LoVo (cell line): Measurements from ENCODE around the gene MAP1A.
A peak's percentile ranks its signal among the peaks of the same experiment; 100 is the strongest.

Source experiments
- DNase-seq: peaks from one replicate; pipeline ENCODE4 v3.0.0-alpha.2; 2016; ENCODE audit warnings: low spot score

The MAP1A gene

DNA sequence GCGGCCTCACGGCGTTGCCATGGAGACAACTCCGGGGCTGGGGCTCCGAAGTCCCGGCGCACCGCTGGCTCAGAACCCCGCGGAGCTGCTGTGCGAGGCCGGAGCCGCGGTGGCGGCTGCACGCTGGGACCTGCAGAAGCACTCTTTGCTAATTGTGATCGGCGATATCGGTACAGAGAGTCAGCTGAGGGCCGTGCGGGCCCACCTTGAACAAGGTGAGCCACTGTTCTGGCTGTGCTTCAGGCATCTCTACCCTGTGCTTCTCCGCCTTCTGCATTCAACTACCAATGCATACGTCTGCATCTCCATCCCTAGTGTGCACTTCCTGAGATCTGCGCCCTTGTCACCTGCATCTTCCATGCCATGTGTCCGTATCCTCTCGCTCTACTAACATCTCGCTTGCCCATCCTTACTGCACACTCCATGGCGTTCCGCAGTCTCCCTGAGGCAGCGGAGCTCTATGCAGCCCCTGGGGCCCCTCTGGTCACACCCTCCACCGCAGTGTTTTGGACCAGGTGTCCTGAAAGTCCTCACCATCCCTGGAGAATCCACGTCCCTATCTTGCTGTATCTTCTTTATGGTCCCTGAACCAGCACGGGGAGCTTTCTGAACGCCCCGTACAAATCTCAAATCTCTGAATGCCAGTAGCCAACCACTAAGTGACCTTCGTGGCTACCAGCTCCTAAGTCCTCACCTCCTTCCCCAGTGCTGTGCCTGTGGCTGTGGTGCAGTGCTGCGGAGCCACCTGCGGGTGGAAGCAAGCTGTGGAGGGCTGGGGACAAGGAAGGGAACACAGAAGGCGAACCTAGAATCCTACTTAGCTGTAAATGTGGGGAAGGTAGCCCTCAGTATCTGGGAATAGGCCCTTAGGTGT, 6.2 kb upstream of the MAP1A start:
- peak; percentile 32 for DNase-seq

- DNase-seq = no peak
Observed at GRCh38 chr15:43513550-43513949, 3.9 kb upstream of the MAP1A start.

- no peak for DNase-seq
Observed at GRCh38 chr15:43514241-43515057, 3.0 kb upstream of the MAP1A start.

GRCh38 chr15:43515741-43516140, 1.7 kb upstream of the MAP1A start:
- no peak for DNase-seq

DNA sequence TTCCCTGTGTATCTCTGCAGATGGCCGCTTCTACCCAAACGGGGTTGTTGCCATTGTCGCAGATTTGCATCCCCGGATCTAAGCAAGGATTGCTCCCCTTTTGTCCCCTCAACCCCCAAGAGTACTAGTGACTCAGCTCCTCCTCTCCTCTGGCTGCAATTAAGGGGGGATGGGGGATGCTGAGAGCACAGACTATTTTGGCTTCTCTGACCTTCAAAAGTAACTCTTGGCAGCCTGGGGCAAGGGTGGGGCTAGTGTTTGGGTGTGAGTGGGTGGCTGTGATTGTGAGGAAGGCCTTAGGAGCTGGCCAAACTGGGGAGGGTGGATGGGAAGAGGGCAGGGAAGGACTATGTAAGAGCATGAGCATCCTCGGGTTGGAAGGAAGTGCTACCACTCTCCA, 1.2 kb upstream of the MAP1A start:
- DNase-seq = no peak

GRCh38 chr15:43516801-43517353, 531 bp upstream of the MAP1A start:
- DNase-seq = no peak

DNA sequence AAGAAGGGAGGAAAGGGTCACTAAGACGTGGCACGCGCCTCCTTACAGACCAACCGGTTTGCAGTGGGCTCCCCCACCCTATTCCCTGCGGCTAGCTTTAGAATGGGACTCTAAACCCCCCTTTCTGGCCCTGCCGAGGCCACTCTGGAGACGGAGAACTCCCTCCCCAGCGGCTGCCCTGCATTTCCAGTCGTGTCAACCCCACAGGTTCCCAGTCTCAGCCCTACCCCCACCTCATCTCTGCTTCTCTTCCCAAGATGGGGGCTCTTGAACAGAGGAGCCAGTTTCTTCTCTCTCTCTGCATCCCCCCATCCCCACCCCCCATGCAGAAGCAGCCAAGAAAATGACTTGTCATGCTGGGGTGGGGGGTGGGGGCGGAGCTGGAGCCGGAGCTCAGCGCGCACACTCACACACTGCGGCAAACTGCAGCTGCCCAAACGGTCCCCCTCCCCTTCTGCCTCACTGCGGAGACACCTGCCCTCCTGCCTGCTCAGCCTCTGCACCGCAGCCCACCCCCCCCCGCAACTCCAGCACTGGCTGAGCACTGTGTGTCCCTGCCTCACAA, 871 bp downstream of the MAP1A start:
- DNase-seq = no peak

DNA sequence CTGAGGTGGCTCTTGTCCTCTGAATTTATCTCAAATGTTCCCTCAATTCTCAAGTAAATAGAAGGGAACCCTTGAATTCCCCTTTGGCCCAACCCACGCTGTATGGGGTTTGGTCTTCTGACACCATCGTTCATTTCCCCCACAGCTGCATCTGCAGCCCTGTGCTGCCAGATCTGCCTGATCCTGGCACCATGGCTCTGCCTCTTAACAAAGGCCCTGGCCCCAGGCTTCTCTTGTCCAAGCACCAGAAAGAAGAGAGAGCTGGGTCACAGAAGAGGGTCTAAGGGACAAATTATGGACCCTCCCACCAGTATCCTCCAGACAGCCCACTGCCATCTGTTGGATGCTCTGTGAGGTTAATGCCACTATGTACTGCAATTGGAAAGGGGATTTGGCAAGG, 1.8 kb downstream of the MAP1A start:
- no peak for DNase-seq

GRCh38 chr15:43520138-43520537, 2.7 kb downstream of the MAP1A start:
- DNase-seq = no peak

DNA sequence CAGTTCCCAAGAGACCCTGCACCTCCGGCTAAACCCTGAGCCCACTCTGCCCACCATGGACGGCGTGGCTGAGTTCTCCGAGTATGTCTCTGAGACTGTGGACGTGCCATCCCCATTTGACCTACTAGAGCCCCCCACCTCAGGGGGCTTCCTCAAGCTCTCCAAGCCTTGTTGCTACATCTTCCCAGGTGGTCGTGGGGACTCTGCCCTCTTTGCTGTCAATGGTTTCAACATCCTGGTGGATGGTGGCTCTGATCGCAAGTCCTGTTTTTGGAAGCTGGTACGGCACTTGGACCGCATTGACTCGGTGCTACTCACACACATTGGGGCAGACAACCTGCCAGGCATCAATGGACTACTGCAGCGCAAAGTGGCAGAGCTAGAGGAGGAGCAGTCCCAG, 4.0 kb downstream of the MAP1A start:
- no peak for DNase-seq

DNA sequence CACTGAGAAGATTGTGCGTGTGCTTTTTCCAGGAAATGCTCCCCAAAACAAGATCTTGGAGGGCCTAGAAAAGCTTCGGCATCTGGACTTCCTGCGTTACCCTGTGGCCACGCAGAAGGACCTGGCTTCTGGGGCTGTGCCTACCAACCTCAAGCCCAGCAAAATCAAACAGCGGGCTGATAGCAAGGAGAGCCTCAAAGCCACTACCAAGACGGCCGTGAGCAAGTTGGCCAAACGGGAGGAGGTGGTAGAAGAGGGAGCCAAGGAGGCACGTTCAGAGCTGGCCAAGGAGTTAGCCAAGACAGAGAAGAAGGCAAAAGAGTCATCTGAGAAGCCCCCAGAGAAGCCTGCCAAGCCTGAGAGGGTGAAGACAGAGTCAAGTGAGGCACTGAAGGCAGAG, 4.8 kb downstream of the MAP1A start:
- DNase-seq = no peak

- DNase-seq = no peak
Observed at GRCh38 chr15:43523646-43524045, 6.2 kb downstream of the MAP1A start.

DNA sequence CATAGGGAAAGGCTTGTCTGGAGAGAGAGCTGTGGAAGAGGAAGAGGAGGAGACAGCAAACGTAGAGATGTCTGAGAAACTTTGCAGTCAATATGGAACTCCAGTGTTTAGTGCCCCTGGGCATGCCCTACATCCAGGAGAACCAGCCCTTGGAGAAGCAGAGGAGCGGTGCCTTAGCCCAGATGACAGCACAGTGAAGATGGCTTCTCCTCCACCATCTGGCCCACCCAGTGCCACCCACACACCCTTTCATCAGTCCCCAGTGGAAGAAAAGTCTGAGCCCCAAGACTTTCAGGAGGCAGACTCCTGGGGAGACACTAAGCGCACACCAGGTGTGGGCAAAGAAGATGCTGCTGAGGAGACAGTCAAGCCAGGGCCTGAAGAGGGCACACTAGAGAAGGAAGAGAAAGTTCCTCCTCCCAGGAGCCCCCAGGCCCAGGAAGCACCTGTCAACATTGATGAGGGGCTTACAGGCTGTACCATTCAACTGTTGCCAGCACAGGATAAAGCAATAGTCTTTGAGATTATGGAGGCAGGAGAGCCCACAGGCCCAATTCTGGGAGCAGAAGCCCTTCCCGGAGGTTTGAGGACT, 6.9 kb downstream of the MAP1A start:
- no peak for DNase-seq

GRCh38 chr15:43525131-43525530, 7.7 kb downstream of the MAP1A start:
- no peak for DNase-seq

GRCh38 chr15:43526261-43526930, 9.0 kb downstream of the MAP1A start:
- DNase-seq = no peak

DNA sequence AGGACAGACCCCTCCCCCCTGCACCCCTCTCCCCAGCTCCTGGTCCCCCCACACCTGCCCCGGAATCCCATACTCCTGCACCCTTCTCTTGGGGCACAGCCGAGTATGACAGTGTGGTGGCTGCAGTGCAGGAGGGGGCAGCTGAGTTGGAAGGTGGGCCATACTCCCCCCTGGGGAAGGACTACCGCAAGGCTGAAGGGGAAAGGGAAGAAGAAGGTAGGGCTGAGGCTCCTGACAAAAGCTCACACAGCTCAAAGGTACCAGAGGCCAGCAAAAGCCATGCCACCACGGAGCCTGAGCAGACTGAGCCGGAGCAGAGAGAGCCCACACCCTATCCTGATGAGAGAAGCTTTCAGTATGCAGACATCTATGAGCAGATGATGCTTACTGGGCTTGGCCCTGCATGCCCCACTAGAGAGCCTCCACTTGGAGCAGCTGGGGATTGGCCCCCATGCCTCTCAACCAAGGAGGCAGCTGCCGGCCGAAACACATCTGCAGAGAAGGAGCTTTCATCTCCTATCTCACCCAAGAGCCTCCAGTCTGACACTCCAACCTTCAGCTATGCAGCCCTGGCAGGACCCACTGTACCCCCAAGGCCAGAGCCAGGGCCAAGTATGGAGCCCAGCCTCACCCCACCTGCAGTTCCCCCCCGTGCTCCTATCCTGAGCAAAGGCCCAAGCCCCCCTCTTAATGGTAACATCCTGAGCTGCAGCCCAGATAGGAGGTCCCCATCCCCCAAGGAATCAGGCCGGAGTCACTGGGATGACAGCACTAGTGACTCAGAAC, 9.8 kb downstream of the MAP1A start:
- no peak for DNase-seq

DNA sequence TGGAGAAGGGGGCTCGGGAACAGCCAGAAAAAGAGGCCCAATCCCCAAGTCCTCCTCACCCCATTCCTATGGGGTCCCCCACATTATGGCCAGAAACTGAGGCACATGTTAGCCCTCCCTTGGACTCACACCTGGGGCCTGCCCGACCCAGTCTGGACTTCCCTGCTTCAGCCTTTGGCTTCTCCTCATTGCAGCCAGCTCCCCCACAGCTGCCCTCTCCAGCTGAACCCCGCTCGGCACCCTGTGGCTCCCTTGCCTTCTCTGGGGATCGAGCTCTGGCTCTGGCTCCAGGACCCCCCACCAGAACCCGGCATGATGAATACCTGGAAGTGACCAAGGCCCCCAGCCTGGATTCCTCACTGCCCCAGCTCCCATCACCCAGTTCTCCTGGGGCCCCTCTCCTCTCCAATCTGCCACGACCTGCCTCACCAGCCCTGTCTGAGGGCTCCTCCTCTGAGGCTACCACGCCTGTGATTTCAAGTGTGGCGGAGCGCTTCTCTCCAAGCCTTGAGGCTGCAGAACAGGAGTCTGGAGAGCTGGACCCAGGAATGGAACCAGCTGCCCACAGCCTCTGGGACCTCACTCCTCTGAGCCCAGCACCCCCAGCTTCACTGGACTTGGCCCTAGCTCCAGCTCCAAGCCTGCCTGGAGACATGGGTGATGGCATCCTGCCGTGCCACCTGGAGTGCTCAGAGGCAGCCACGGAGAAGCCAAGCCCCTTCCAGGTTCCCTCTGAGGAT, 10.6 kb downstream of the MAP1A start:
- no peak for DNase-seq

- DNase-seq = no peak
Observed at GRCh38 chr15:43528542-43529007, 11.2 kb downstream of the MAP1A start.

GRCh38 chr15:43529141-43529540, 11.7 kb downstream of the MAP1A start:
- DNase-seq = no peak
